Pancreas (tissue), 10 donors: Measurements from ENCODE around the gene EID1. TPM values are rescaled to one million over a fixed set of nuclear protein-coding genes. Genes with fewer than 3 reads are reported as not detected.

Experiments
- ATAC-seq, 4 donors: fragments of 200-7000 bp; cut with Tn5 transposase; one replicate each; pipeline versions ENCODE4 v1.8.0 to v1.9.1; 2020; ENCODE audit warnings: mild to moderate bottlenecking in 4 of 4, moderate library complexity in 4 of 4
- DNase-seq, 6 donors: peaks; one replicate each; pipeline ENCODE4 v3.0.0-alpha.2; 2020
- FAIRE-seq: peaks from 2 replicates; lab custom pipeline; 2012; peaks lifted over from hg19 to GRCh38; lab: Jason Lieb, UNC
- H3K27ac ChIP-seq, 4 donors: fragments of 200-600 bp; sonication (generic); 1 replicate in 3 of 4; 2 replicates in 1 of 4; pipeline versions ENCODE4 v1.5.0 to v1.8.0; 2020
- H3K27me3 ChIP-seq, 4 donors: fragments of 200-600 bp; one replicate each; pipeline ENCODE4 v1.8.0; 2021
- H3K36me3 ChIP-seq, 3 donors: fragments of 200-600 bp; sonication (generic) in 1 of 3; one replicate each; pipeline versions ENCODE4 v1.5.0 to v1.8.0; 2020 to 2021
- H3K4me1 ChIP-seq, 3 donors: fragments of 200-600 bp; one replicate each; pipeline ENCODE4 v1.8.0; 2021
- H3K4me3 ChIP-seq, 4 donors: fragments of 200-600 bp; sonication (generic) in 2 of 4; one replicate each; pipeline versions ENCODE4 v1.5.0 to v1.8.0; 2020 to 2021
- H3K9me3 ChIP-seq, 4 donors: fragments of 200-600 bp; one replicate each; pipeline ENCODE4 v1.8.0; 2021
- WGBS, 2 donors: extraction: QIAGEN DNeasy Blood & Tissue Kit; methylation state at CpG; one replicate each; pipeline ENCODE4 v1.1.7; 2013; 5-methylcytosine and 5-hydroxymethylcytosine counted together
- intact Hi-C, 3 donors: fragments of 100-400 bp; cut with DNase I; formaldehyde crosslinking; loops; one replicate each; pipeline versions ENCODE4 v1.11.1 to v1.14.2; 2022
- polyA plus RNA-seq, 2 donors: library from polyadenylated mRNA; stranded (reverse); fragments of 200-250 nt; gene quantifications; one replicate each; pipeline ENCODE4 v1.2.3, GENCODE V29; 2013
- total RNA-seq, 6 donors: library from RNA; stranded (reverse); fragmentation: NEBNext Ultra II Directional in 4 of 6; extraction: Animal tissue kit (Norgen Biotek cat#: 25700) in 4 of 6; gene quantifications; one replicate each; pipeline versions ENCODE4 v1.2.1 to v1.2.4, GENCODE V29; 2021 to 2023
- TF ChIP-seq, protein P1 (sequence below), 4 donors: fragments of 200-600 bp; sonication (generic) in 3 of 4; IDR thresholded peaks; one replicate each; pipeline versions ENCODE4 v1.5.0 to v1.8.0; 2021; ENCODE audit warnings: antibody characterized with exemption in 4 of 4
- donor health status: healthy with polysubstance abuse.
- donor health status: DM: no; HTN: no; CAD: no; lungs with moderate emphysema.
- donor health status: DM: no; HTN: no; CAD: no.
- donor health status: control.
- donor health status: control.
- donor health status: Bipolar disorder and iron deficiency.
- donor health status: DM: yes; HTN: yes; CAD: no.
- donor health status: DM: no; HTN: no; CAD: no.
- donor health status: DM: no; HTN: no; CAD: no.
- donor health status: DM: yes; HTN: yes; CAD: no.

Gene EID1
- total and polyA plus RNA-seq, 8 donors: 26.5 to 96.3 (median 42.8) TPM

DNA sequence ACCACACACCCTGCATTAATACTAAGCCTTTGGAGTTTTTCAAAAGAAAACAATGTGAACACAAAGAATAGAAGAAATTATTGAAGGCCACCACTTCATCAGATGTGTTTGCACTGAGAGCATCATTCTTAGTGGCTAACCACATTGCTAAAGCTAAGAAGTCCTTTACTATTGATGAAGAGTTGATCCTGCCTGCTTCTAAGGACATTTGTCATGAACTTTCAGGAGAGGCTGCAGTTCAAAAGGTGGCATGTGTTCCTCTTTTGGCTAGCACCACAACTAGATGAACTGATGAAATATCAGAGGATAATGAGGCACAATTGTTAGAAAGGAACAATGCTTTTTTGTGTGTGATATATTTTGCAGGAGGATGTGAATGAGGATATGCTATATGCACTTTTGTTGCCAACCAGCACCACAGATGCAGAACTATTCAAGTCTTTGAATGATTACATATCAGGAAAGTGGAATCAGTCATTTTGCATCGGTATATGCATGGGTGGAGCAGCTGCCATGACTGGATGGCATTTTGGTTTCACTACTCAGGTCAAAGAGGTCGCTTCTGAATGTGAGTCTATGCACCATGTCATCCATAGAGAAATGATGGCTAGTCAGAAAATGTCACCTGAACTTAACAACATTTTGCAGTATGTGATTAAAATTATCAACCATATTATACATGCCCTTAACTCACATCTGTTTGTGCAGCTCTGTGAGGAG lies 2.5 kb upstream of the EID1 start:
- Histone ChIP-seq H3K4me1 (peaks cover 0 to 12% (median 12%) of the 10 kb centered on the region in 3 donors), H3K4me3 (no peak overlapping the region), H3K27me3 (no peaks in the 10 kb centered on the region), H3K27ac (no peak overlapping the region), H3K36me3 (no peaks in the 10 kb centered on the region), H3K9me3 (no peaks in the 10 kb centered on the region)
- FAIRE-seq: no peak
- WGBS, 2 donors: 59 to 68% methylated on average over 2 of the region's 2 CpGs
- no peak for DNase-seq
- no peak for ATAC-seq
- intact Hi-C loops: no loop called here
- TF ChIP-seq, protein P1, sequence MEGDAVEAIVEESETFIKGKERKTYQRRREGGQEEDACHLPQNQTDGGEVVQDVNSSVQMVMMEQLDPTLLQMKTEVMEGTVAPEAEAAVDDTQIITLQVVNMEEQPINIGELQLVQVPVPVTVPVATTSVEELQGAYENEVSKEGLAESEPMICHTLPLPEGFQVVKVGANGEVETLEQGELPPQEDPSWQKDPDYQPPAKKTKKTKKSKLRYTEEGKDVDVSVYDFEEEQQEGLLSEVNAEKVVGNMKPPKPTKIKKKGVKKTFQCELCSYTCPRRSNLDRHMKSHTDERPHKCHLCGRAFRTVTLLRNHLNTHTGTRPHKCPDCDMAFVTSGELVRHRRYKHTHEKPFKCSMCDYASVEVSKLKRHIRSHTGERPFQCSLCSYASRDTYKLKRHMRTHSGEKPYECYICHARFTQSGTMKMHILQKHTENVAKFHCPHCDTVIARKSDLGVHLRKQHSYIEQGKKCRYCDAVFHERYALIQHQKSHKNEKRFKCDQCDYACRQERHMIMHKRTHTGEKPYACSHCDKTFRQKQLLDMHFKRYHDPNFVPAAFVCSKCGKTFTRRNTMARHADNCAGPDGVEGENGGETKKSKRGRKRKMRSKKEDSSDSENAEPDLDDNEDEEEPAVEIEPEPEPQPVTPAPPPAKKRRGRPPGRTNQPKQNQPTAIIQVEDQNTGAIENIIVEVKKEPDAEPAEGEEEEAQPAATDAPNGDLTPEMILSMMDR (IDR thresholded peaks at IDR 0.05): no peak

DNA sequence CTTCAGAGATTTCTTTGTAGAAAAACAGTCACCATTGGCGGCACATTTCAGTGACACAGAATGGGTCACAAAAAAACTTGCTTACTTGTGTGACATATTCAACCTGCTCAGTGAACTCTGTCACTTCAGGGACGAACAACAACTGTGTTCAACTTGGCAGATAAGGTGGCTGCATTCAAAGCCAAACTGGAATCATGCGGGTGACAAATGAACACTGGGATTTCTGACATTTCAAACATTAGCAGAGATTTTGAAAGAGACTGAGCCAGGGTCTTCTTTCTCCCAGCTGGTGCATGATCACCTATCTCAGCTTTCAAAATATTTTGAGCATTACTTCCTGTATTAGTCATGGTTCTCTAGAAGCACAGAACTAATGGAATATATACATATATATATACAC lies 1.9 kb upstream of the EID1 start:
- FAIRE-seq: no peak
- 45 to 54% methylated on average over 3 of the region's 3 CpGs for whole genome bisulfite sequencing, 2 donors
- no peaks in the 10 kb centered on the region for H3K27me3 ChIP-seq
- no peak for DNase-seq
- H3K4me1 ChIP-seq: peaks cover 0 to 12% (median 12%) of the 10 kb centered on the region in 3 donors
- TF ChIP-seq, protein P1 (IDR thresholded peaks at IDR 0.05): no peak
- intact Hi-C loops: no loop called here
- H3K36me3 ChIP-seq: no peaks in the 10 kb centered on the region
- no peak for ATAC-seq
- H3K4me3 ChIP-seq: no peak overlapping the region
- no peak overlapping the region for H3K27ac ChIP-seq
- no peaks in the 10 kb centered on the region for H3K9me3 ChIP-seq

DNA sequence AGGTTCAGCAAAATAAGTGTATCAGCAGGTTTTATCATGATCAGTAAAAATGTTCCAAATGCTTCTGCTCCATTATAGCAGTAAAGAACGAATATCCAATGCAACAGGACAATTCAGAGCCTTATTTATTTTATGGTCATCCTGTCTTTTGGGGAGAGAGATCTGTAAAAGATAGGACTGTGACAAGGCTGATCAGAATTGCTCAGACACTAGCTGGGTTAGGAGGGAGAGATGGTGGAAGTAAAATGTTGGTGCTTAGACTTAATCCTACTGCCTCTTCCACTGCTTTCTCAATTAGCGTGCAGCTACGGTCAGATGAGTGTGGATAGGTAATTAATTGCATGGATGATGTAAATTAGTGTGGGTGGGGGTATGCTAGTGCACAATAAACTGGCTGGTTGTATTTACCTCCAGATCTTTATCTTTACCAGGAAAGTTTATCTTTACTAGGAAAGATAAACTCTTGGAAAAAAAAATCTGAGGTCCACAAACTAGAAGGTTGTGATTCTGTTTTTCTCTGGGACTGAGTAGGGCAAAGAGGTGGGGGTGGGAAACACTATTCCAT lies 2.2 kb downstream of the EID1 start:
- Histone ChIP-seq H3K36me3 (no peaks in the 10 kb centered on the region), H3K9me3 (no peaks in the 10 kb centered on the region), H3K4me1 (peaks cover 0 to 12% (median 12%) of the 10 kb centered on the region in 3 donors), H3K4me3 (no peak overlapping the region), H3K27me3 (no peaks in the 10 kb centered on the region), H3K27ac (no peak overlapping the region)
- DNase-seq (no peak), FAIRE-seq (no peak), ATAC-seq (no peak)
- TF ChIP-seq, protein P1 (IDR thresholded peaks at IDR 0.05): no peak
- intact Hi-C loops: no loop called here
- WGBS, 2 donors: 66 to 67% methylated on average over 3 of the region's 3 CpGs

DNA sequence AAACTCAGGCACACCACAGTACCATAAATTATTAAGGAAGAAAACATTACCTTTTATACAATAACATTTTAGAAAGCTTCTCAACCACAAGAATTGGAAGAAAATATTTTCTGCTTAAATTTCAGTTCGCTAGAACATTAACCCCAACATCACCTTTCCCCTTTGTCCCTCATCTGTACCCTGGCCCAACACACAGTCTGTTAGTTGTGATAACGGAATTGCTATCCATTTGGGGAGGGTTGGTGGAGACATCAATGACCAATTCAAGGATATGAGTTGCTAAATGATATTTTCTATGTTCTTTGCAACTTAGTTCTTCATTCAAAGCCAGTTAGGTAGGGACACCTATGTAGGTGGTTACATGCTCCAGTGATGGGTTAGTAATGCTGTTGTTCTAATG lies 5.8 kb downstream of the EID1 start:
- H3K27me3 ChIP-seq: peaks cover 0 to 4% (median 0%) of the 10 kb centered on the region in 4 donors
- H3K27ac ChIP-seq: no peak overlapping the region
- H3K4me3 ChIP-seq: no peak overlapping the region
- DNase-seq (no peak), FAIRE-seq (no peak), ATAC-seq (no peak)
- WGBS, 2 donors: 59 to 64% methylated on average over 2 of the region's 2 CpGs
- no peaks in the 10 kb centered on the region for H3K9me3 ChIP-seq
- TF ChIP-seq, protein P1 (IDR thresholded peaks at IDR 0.05): no peak
- peaks cover 0 to 12% (median 11%) of the 10 kb centered on the region in 3 donors for H3K4me1 ChIP-seq
- intact Hi-C loops: no loop called here
- H3K36me3 ChIP-seq: no peaks in the 10 kb centered on the region

DNA sequence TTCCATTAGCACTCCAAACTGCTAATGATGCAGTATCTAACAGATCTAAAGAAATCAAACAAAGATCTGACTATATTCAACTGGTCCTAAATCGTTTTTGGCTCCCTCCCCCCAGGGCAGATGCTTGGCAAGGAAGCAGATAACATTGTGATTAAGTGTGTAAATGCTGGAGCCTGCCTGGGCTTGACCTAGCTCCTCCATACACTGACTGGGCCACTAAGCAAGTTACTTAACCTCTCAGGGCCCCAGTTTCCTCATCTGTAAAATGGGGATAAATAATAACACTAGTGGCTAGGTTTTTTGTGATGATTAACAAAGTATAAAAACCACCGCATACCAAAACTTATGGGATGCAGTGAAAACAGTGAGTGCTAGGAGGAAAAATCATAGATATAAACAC lies 9.2 kb downstream of the EID1 start:
- Histone ChIP-seq H3K27me3 (peaks cover 0 to 4% (median 0%) of the 10 kb centered on the region in 4 donors), H3K9me3 (no peaks in the 10 kb centered on the region), H3K4me3 (no peak overlapping the region), H3K36me3 (no peaks in the 10 kb centered on the region), H3K27ac (no peak overlapping the region), H3K4me1 (no peaks in the 10 kb centered on the region)
- TF ChIP-seq, protein P1 (IDR thresholded peaks at IDR 0.05): no peak
- DNase-seq (no peak), ATAC-seq (no peak), FAIRE-seq (no peak)
- WGBS, 2 donors: 45 to 51% methylated on average over 2 of the region's 2 CpGs
- intact Hi-C loops: no loop called here
